ENCODE measurements around the gene C6orf89. TPM values are rescaled to one million over a fixed set of nuclear protein-coding genes. Genes with fewer than 3 reads are reported as not detected.
A peak's percentile ranks its signal among the peaks of the same experiment; 100 is the strongest.

Gene C6orf89, protein sequence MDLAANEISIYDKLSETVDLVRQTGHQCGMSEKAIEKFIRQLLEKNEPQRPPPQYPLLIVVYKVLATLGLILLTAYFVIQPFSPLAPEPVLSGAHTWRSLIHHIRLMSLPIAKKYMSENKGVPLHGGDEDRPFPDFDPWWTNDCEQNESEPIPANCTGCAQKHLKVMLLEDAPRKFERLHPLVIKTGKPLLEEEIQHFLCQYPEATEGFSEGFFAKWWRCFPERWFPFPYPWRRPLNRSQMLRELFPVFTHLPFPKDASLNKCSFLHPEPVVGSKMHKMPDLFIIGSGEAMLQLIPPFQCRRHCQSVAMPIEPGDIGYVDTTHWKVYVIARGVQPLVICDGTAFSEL
- total RNA-seq = 10 to 100 TPM; 18.6 to 34.9 (median 23.1) TPM

DNA sequence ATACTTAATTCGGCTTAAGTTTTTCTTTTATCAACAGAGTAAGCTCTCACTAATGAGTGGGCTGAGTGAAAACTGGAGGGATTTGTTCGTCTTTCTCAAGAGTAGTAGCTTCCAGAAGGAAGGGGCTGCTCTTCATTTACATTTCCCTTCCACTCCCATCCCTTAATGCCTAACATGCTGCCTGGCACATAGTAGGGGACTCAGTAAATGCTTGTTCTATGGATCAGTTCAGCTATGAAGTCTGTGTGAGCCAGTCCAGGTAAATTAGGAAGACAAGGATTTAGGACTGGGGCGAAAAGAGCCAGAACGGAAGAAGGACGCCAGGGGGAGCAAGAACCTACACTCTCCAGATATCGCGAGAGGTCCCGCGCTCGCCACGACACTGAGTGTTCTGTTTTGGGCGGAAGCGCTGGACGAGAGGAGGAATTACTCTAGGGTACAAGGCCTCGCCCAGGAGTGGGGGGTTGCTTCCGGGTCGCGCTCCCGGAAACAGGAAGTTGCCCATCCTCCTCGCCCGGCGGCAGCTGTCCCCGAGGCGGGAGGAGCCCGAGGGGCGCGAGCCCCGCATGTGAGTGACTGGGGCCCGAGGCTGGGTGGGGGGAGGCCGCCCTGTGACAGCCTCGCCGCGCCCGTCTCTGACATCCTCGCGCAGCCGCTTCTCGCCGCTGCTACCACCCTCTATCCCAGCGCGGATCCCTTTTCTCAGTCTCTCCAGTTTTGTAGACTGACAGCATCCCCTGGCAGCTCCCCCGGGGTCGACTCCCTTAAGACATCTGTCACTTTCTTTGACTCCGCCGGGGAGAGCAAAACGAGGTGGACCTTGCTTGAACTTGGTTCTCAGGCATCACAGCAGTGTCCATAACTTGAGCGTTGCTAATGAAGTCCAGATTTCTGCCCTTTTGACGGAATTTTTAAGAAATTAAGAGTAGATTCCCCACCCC lies at the start of gene C6orf89:
C6orf89 (plus strand) TSS at position 492 of the 941 bp plus-strand sequence. CDS start 13,493 bp downstream, outside the sequence.
- Histone ChIP-seq H3K4me3 (peak within 1 kb of the TSS; percentile 79 to 92 (median 83)), H3K36me3 (no peaks in the 10 kb centered on the region), H3K27ac (peak within 1 kb of the TSS; percentile 89 to 93 (median 93)), H3K27me3 (no peaks in the 10 kb centered on the region), H3K4me1 (peaks cover 0 to 38% (median 15%) of the 10 kb centered on the region in 3 donors), H3K9me3 (no peaks in the 10 kb centered on the region)
- WGBS, 2 donors = 3 to 5% methylated on average over 20 to 36 of the region's 48 CpGs
- peak; percentile 95 for DNase-seq
- TF ChIP-seq POLR2A (IDR thresholded peaks at IDR 0.05) = peak in 2 of 4 donors; percentile 61 to 74
- TF ChIP-seq, protein P1, sequence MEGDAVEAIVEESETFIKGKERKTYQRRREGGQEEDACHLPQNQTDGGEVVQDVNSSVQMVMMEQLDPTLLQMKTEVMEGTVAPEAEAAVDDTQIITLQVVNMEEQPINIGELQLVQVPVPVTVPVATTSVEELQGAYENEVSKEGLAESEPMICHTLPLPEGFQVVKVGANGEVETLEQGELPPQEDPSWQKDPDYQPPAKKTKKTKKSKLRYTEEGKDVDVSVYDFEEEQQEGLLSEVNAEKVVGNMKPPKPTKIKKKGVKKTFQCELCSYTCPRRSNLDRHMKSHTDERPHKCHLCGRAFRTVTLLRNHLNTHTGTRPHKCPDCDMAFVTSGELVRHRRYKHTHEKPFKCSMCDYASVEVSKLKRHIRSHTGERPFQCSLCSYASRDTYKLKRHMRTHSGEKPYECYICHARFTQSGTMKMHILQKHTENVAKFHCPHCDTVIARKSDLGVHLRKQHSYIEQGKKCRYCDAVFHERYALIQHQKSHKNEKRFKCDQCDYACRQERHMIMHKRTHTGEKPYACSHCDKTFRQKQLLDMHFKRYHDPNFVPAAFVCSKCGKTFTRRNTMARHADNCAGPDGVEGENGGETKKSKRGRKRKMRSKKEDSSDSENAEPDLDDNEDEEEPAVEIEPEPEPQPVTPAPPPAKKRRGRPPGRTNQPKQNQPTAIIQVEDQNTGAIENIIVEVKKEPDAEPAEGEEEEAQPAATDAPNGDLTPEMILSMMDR (IDR thresholded peaks at IDR 0.05) = peak; percentile 78 to 96 (median 92)
- intact Hi-C loops (cut with DNase I) = loop anchor here (10.0 kb wide), 1 partner anchor 129 kb away; no protein-coding TSS in a partner anchor

DNA sequence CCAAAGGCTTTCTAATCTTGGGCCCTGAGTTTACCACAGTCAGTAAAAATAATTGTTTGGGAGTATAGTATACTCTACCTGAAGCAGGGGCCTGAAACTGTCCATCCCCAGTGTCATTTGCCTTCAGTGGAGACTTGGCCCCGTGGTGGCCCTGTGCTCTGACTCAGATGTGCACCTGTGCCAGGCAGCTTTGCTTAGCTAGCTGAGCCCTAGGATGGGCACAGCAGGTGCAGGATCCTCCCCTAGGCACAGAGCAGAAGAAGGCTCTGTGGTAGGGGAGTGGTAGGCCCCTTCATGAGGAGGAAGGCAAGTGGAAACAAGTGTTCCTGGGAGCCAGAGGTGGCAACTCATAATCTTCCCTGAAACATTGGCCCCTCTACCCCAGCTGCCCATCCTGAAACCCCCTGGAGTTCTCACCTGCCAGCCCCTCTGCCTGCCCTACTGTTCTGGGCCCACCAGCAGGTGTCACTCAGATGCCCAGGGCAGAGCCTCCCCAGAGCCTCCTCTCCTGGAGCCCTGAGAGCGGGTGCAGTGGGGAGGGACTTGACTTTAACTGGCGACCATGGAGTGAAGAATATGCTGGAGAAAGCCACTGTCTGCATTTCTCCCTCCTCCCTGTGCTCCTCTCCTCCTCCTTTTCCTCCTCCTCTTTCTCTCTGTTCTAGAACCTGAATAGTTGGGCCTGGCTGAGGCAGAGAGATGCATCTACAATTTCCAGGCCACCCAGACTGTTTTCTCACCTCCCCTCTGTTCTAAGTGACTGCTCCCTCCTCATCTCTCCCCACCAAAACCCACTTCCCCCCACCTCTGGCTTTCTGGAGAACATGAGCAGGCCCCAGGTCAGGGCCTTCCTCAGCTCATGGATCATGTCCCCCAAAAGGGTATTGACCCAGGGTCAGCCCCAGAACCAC lies 49.4 kb upstream of the C6orf89 start:
- DNase-seq = no peak
- TF ChIP-seq POLR2A (IDR thresholded peaks at IDR 0.05) = no peak
- TF ChIP-seq, protein P1 (IDR thresholded peaks at IDR 0.05) = no peak
- WGBS, 2 donors = 44% methylated on average over 2 of the region's 3 CpGs; no CpG with 5 or more reads in 1 of the 2 donors
- H3K27ac ChIP-seq = no peak overlapping the region
- peaks cover 0 to 37% (median 0%) of the 10 kb centered on the region in 4 donors for H3K27me3 ChIP-seq
- intact Hi-C loops (cut with DNase I) = no loop called here
- no peak overlapping the region for H3K4me3 ChIP-seq
- H3K4me1 ChIP-seq = peaks cover 18 to 39% (median 19%) of the 10 kb centered on the region in 3 donors
- H3K36me3 ChIP-seq = no peaks in the 10 kb centered on the region
- H3K9me3 ChIP-seq = no peaks in the 10 kb centered on the region

DNA sequence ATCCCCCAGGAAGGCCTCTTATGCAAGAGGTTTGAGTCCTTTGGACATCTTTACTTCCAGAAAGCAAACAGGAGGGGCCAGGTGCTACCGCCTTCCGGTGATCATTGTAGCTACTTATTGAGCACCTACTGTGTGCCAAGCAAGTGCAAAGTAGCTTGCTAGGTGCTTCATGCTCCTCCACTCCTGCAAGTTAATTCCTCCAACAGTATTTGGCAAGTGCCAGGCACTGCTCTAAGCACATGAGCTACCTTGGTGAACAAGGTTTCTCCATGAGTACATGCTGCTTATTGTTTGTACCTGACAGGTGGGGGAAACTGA lies 48.8 kb upstream of the C6orf89 start:
- TF ChIP-seq, protein P1 (IDR thresholded peaks at IDR 0.05) = no peak
- TF ChIP-seq POLR2A (IDR thresholded peaks at IDR 0.05) = no peak
- Histone ChIP-seq H3K27ac (no peak overlapping the region), H3K4me1 (peaks cover 18 to 42% (median 19%) of the 10 kb centered on the region in 3 donors), H3K27me3 (peaks cover 0 to 37% (median 0%) of the 10 kb centered on the region in 4 donors), H3K36me3 (no peaks in the 10 kb centered on the region), H3K9me3 (no peaks in the 10 kb centered on the region), H3K4me3 (no peak overlapping the region)
- WGBS, 2 donors = 77 to 95% methylated on average over 2 of the region's 2 CpGs
- no peak for DNase-seq
- intact Hi-C loops (cut with DNase I) = no loop called here

DNA sequence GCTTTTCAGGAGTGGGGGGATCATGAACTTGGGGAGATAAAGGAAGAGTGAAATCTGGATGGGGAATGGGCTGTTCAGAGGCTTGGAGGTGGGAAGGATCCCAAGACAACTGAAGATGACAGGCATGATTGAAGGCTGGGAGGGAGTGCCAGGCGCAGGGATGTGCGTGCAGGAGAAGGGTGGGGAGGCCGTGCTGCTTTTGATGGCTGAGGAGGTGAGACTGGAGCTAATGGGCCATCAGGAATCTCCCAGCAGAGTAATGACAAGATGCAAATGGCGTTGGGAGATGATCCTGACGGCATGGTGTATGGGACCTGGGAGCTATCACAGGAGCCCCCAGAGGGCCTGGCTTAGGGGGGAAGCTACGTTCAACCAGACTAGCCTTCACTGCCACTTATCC lies 48.1 kb upstream of the C6orf89 start:
- Histone ChIP-seq H3K4me3 (no peak overlapping the region), H3K4me1 (peaks cover 18 to 42% (median 19%) of the 10 kb centered on the region in 3 donors), H3K9me3 (no peaks in the 10 kb centered on the region), H3K27ac (no peak overlapping the region), H3K36me3 (no peaks in the 10 kb centered on the region), H3K27me3 (peaks cover 0 to 37% (median 0%) of the 10 kb centered on the region in 4 donors)
- intact Hi-C loops (cut with DNase I) = no loop called here
- 83 to 92% methylated on average over 6 of the region's 6 CpGs for WGBS, 2 donors
- no peak for DNase-seq
- TF ChIP-seq, protein P1 (IDR thresholded peaks at IDR 0.05) = no peak
- no peak for TF ChIP-seq POLR2A (IDR thresholded peaks at IDR 0.05)

Measured in esophagus squamous epithelium (tissue), 5 donors.